Measurements from ENCODE around the gene PSME3IP1. TPM values are rescaled to one million over a fixed set of nuclear protein-coding genes. Genes with fewer than 3 reads are reported as not detected.

PSME3IP1 gene
- total RNA-seq, 4 donors from 2014 or later, result 55.7 to 308 (median 109) TPM

DNA sequence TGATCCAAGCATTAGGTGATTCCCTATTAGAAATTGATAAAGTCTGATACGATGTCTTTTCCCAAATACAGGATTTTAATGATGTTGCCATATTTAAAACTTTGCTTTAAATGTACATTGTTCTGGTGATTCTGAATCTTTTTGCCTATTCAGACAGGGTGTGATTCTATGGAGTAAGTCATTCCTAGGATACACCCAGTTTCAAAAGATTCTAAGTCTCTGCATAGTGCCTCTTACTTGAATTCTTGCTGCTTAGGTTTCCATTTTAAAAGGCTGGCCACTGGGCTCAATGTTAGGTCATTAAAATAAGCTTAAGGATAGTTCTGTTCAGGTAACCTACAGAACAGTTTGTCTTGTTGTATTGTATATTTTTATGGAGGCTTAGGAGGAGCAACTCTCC lies 37.2 kb upstream of the PSME3IP1 start:
- Histone ChIP-seq H3K27me3 (no peaks in the 10 kb centered on the region), H3K27ac (no peak overlapping the region), H3K4me1 (no peaks in the 10 kb centered on the region), H3K36me3 (peaks cover 0 to 93% (median 1%) of the 10 kb centered on the region in 3 donors), H3K9me3 (no peaks in the 10 kb centered on the region), H3K4me3 (no peak overlapping the region)
- DNase-seq, result no peak
- no peak for TF ChIP-seq CTCF (IDR thresholded peaks at IDR 0.05)
- no peak for TF ChIP-seq POLR2A (IDR thresholded peaks at IDR 0.05)

DNA sequence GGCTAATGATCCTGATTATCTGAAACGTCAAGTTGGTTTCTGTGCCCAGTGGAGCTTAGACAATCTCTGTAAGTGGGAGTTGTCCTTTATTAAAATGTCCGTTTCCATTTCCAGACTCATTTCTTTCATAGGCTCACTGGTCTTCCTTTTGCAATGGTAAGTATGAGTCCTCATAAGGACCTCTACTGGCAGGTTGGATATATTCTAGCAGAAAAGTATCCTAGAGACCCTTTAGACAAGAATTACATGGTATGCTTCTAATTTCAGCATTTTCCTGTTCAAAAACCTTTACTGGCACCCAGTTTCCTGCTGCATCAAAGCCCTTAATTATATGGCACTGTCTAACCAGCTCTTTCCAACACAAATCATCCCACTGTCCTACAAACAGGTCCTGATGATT lies 31.1 kb upstream of the PSME3IP1 start:
- no peaks in the 10 kb centered on the region for H3K4me1 ChIP-seq
- H3K27ac ChIP-seq, result no peak overlapping the region
- no peaks in the 10 kb centered on the region for H3K27me3 ChIP-seq
- peaks cover 0 to 8% (median 3%) of the 10 kb centered on the region in 4 donors for H3K9me3 ChIP-seq
- peaks cover 0 to 92% (median 7%) of the 10 kb centered on the region in 3 donors for H3K36me3 ChIP-seq
- TF ChIP-seq CTCF (IDR thresholded peaks at IDR 0.05) (no peak), POLR2A (IDR thresholded peaks at IDR 0.05) (no peak)
- no peak overlapping the region for H3K4me3 ChIP-seq
- no peak for DNase-seq

DNA sequence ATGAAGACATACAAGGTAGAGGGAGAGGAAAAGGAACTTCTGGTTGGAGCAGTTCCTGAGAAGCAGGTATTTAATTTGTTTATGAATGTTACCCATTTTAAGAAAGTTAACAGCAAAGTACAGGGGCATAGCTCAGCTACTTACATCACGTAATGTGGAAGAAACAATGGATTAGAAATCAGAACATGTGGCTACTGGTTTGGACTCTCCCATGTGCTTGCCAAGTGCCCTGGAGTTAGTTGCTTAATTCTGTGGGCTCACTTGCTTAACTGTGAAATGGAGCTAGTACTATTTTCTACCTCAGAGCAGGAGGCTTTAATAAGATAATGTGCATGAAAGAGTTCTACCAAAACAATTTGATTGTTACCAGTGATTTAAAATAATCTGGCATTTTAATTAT lies 27.6 kb upstream of the PSME3IP1 start:
- TF ChIP-seq CTCF (IDR thresholded peaks at IDR 0.05), result no peak
- no peak for TF ChIP-seq POLR2A (IDR thresholded peaks at IDR 0.05)
- no peaks in the 10 kb centered on the region for H3K4me1 ChIP-seq
- H3K27me3 ChIP-seq, result no peaks in the 10 kb centered on the region
- H3K27ac ChIP-seq, result no peak overlapping the region
- no peak overlapping the region for H3K4me3 ChIP-seq
- H3K36me3 ChIP-seq, result peaks cover 0 to 97% (median 7%) of the 10 kb centered on the region in 3 donors
- no peak for DNase-seq
- H3K9me3 ChIP-seq, result peaks cover 0 to 8% (median 3%) of the 10 kb centered on the region in 4 donors

DNA sequence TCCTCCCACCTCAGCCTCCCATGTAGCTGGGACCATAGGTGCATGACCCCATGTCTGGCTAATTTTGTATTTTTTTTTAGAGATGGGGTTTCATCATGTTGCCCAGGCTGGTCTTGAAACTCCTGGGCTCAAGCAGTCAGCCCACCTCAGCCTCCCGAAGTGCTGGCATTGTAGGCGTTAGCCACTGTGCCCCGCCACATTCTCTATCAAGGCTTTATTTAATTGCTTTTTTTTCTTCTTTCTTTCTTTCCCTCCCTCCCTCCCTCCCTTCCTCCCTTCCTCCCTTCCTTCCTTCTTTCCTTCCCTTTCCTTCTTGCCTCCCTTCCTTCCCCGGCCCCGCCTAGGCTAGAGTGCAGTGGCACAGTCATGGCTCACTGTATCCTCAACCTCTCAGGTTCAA lies 23.9 kb upstream of the PSME3IP1 start:
- no peaks in the 10 kb centered on the region for H3K27me3 ChIP-seq
- H3K4me1 ChIP-seq, result no peaks in the 10 kb centered on the region
- peaks cover 0 to 93% (median 6%) of the 10 kb centered on the region in 3 donors for H3K36me3 ChIP-seq
- H3K27ac ChIP-seq, result no peak overlapping the region
- H3K4me3 ChIP-seq, result no peak overlapping the region
- DNase-seq, result no peak
- TF ChIP-seq CTCF (IDR thresholded peaks at IDR 0.05) (no peak), POLR2A (IDR thresholded peaks at IDR 0.05) (no peak)
- H3K9me3 ChIP-seq, result no peaks in the 10 kb centered on the region

- no peak overlapping the region for H3K4me3 ChIP-seq
- no peak overlapping the region for H3K27ac ChIP-seq
- H3K36me3 ChIP-seq, result peaks cover 0 to 89% (median 4%) of the 10 kb centered on the region in 3 donors
- H3K27me3 ChIP-seq, result no peaks in the 10 kb centered on the region
- no peaks in the 10 kb centered on the region for H3K9me3 ChIP-seq
- H3K4me1 ChIP-seq, result no peaks in the 10 kb centered on the region
- TF ChIP-seq CTCF (IDR thresholded peaks at IDR 0.05), result no peak
- TF ChIP-seq POLR2A (IDR thresholded peaks at IDR 0.05), result no peak
- no peak for DNase-seq
Measured at GRCh38 chr16:57208926-57209325, 23.1 kb upstream of the PSME3IP1 start.

- Histone ChIP-seq H3K4me1 (no peaks in the 10 kb centered on the region), H3K27ac (no peak overlapping the region), H3K27me3 (no peaks in the 10 kb centered on the region), H3K4me3 (no peak overlapping the region), H3K36me3 (peaks cover 0 to 49% (median 3%) of the 10 kb centered on the region in 3 donors), H3K9me3 (no peaks in the 10 kb centered on the region)
- no peak for DNase-seq
- TF ChIP-seq CTCF (IDR thresholded peaks at IDR 0.05), result peak in 1 of 6 experiments; percentile 15
- TF ChIP-seq POLR2A (IDR thresholded peaks at IDR 0.05), result no peak
Measured at GRCh38 chr16:57204675-57205074, 18.8 kb upstream of the PSME3IP1 start.
